Activated naive CD8-positive, alpha-beta T cell (primary cell): ENCODE measurements around the gene LRRC75B.

Source experiments
- H3K27ac Mint-ChIP-seq: one replicate; pipeline ENCODE4 v1.8.0; 2021; ENCODE audit warnings: mixed read lengths
- H3K27me3 Mint-ChIP-seq: one replicate; pipeline ENCODE4 v1.8.0; 2021; ENCODE audit warnings: mixed read lengths
- H3K36me3 Mint-ChIP-seq: one replicate; pipeline ENCODE4 v1.8.0; 2021; ENCODE audit warnings: mixed read lengths
- H3K4me1 Mint-ChIP-seq: one replicate; pipeline ENCODE4 v1.8.0; 2021; ENCODE audit warnings: low read depth, mixed read lengths
- H3K4me3 Mint-ChIP-seq: one replicate; pipeline ENCODE4 v1.8.0; 2021; ENCODE audit warnings: mild to moderate bottlenecking, mixed read lengths
- H3K9me3 Mint-ChIP-seq: one replicate; pipeline ENCODE4 v1.8.0; 2021; ENCODE audit warnings: low read depth, mixed read lengths

Gene LRRC75B

DNA sequence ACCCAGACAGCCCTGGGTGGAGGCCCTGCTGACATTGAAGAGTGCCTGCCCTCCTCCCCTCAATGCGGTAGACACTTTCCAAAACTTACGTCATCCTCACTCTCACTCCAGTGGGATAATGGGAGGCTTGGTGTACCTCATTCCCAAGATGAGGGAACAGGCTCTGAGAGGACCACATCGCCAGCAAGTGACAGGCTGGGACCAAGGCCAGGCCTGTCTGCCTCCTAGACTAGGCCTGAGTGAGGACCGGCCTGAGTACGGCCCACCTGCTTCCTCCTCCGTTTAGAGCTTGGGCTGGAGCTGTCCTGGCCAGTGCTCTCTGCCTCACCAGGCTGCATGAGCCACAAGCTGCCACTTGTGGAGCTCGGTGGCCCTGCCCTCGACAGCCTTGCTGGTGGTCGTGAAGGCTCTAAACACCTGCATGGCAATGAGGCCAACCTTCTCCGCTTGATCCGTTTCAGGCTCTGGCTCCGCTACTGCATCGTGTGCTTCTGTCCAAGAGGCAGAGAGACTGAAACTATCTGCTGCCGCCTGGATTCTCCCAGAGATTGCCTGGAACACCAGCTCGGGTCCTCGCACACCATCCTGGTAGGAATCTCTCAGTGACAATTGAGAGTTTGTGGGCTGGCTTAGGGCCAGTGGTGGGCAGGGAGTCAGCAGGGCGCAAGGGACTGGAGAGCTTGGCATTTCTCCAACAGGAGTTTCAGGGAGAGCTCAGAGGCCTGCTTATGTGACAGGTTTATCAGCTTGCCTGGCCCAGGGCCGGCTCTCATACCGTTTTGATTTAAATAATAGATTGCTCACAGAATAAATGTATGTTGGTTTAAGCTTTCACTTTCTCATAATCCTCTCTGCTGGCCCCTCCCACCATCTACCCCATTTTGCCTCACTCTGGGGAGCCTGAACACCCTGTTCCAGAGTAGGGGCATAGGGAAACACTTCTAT lies 9.4 kb downstream of the LRRC75B start:
- no peaks in the 10 kb centered on the region for H3K36me3 Mint-ChIP-seq
- H3K4me1 Mint-ChIP-seq = no peaks in the 10 kb centered on the region
- no peaks in the 10 kb centered on the region for H3K27me3 Mint-ChIP-seq
- no peaks in the 10 kb centered on the region for H3K9me3 Mint-ChIP-seq
- H3K27ac Mint-ChIP-seq = no peak overlapping the region
- no peak overlapping the region for H3K4me3 Mint-ChIP-seq

DNA sequence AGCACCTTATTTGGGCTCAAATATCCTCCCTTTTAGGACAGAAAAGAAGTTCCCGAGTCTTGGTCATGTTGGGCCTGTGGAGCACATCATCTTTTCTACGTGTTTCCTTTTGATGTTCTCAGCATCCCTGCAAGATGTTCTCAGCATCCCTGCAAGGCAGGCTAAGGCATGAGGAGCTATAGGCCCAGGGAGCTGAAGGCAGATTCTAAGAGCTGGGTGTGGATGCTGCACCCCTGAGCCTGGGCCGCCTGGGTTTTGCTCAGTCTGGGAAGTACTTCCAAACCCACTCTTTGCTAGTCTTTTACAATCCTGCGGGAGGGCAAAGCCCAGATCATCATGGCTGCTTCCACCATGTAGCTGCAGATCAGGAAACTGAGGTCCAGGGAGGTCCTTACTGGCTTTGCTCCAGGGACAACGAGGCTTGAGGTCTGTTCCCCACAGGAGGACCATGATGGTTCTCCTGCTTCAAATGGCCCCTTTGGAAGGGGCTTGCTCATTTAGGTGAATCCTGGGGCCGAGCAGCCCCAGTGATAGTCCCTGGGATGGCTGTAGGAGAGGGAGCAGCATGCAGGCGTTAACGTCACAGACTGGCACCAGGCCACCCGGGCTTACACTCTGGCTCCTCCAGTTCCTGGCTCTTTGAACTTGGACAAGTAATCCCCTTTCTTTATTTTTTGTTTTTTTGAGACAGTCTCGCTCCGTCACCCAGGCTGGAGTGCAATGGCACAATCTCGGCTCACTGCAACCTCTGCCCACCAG lies 10.6 kb downstream of the LRRC75B start:
- no peak overlapping the region for H3K27ac Mint-ChIP-seq

DNA sequence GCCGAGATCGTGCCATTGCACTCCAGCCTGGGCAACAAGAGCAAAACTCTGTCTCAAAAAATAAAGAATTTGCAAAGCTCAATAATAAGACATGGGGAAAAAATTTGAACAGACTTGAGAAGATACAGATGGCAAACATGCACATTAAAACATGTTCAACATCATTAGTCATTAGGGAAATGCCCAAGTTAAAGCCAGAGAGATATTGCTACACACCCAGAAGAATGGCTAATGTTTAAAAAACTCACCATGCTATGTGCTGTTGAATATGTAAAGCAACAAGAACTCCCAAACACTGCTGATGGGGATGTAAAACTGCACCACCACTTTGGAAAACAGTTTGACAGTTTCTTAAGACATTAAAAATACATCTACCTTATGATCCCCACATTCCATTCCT lies 12.6 kb downstream of the LRRC75B start:
- H3K27me3 Mint-ChIP-seq = no peaks in the 10 kb centered on the region
- no peaks in the 10 kb centered on the region for H3K4me1 Mint-ChIP-seq
- no peak overlapping the region for H3K4me3 Mint-ChIP-seq
- H3K27ac Mint-ChIP-seq = no peak overlapping the region
- H3K36me3 Mint-ChIP-seq = no peaks in the 10 kb centered on the region
- no peaks in the 10 kb centered on the region for H3K9me3 Mint-ChIP-seq

More for the DNA sequence above, 10.6 kb downstream of the LRRC75B start:
- H3K4me3 Mint-ChIP-seq = no peak overlapping the region
- H3K4me1 Mint-ChIP-seq = no peaks in the 10 kb centered on the region
- no peaks in the 10 kb centered on the region for H3K27me3 Mint-ChIP-seq
- no peaks in the 10 kb centered on the region for H3K36me3 Mint-ChIP-seq
- H3K9me3 Mint-ChIP-seq = no peaks in the 10 kb centered on the region

DNA sequence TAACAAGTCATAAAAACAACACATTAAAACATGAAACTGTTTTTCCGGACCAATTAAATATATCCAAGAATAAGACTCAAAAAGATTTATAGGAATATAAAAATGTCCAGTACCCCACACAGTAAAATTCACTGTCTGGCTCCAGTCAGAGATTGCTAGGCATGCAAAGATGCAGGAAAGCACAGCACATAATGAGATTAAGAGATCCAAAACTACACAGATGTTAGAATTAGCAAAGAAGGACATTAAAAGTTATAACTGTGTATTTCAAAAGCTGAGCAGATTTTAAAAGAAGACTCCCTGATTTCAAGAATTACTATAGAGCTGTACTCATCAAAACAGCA lies 13.6 kb downstream of the LRRC75B start:
- Mint-ChIP-seq H3K4me1 (no peaks in the 10 kb centered on the region), H3K9me3 (no peaks in the 10 kb centered on the region), H3K36me3 (no peaks in the 10 kb centered on the region), H3K4me3 (no peak overlapping the region), H3K27ac (no peak overlapping the region), H3K27me3 (no peaks in the 10 kb centered on the region)

DNA sequence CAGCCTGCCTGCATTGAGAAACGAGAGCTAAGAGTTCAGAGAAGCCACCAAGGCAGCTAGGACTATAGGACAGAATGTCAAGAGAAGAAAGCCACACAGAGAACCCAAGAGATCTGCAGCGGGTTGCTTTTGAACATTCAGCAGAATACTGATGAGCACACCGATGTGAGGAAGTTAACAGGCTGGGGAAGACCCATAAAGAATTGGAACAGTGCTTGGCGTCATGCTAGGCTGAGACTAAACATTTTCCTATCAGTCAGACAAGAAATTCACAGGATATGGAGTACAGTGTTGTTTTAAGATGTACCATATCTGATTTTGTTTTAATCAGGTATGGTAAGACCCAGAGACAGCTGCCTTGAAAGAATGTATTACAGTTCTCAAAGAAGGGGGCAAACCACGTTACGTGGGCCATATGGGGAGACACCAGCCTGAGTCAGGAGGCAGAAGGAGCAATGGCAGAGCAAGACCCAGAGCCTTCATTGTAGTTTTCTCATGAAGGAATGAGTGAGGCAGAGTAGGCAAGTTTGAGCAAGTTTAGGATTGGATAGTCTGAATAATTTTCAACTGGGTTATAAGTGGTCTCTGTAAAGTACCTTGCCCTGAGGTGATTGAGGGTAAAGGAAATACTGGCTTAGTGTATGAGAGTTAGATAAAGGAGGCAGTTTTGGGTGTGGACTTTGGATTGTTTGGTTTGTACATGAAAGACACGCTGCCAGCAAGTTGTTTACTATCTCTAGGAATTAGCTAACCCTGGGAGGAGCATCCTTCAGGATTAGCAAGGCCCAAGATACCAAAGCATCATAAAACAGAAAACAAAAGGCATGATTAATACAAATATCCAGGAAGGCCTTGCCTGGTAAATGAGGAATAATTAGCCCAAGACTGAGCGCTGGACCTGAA lies 14.3 kb downstream of the LRRC75B start:
- H3K36me3 Mint-ChIP-seq = no peaks in the 10 kb centered on the region
- no peaks in the 10 kb centered on the region for H3K9me3 Mint-ChIP-seq
- no peaks in the 10 kb centered on the region for H3K27me3 Mint-ChIP-seq
- peak overlapping the region; percentile 65 for H3K27ac Mint-ChIP-seq
- no peaks in the 10 kb centered on the region for H3K4me1 Mint-ChIP-seq
- no peak overlapping the region for H3K4me3 Mint-ChIP-seq

DNA sequence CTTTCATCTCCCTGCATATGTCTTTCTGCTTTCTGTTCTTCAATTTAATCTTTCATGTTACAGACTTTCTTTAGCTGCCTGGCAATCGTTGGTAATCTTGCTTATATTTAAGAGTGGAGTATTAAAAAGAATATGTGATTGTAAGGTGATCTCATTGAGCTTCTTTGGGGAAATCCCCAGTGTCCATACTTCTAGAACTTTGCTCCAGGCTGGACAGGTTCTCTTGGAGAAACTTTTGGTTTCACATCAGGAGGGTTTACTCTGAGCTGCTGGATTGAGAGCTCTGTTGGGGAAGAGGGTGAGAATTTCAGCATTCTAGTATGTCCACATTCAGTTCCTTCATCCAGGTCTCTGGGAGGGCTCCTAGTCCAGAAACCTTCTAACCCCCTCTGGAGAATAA lies 16.1 kb downstream of the LRRC75B start:
- peak overlapping the region; percentile 66 for H3K27ac Mint-ChIP-seq
- H3K27me3 Mint-ChIP-seq = no peaks in the 10 kb centered on the region
- peaks cover 1% of the 10 kb centered on the region for H3K36me3 Mint-ChIP-seq
- no peaks in the 10 kb centered on the region for H3K4me1 Mint-ChIP-seq
- H3K9me3 Mint-ChIP-seq = no peaks in the 10 kb centered on the region
- no peak overlapping the region for H3K4me3 Mint-ChIP-seq

DNA sequence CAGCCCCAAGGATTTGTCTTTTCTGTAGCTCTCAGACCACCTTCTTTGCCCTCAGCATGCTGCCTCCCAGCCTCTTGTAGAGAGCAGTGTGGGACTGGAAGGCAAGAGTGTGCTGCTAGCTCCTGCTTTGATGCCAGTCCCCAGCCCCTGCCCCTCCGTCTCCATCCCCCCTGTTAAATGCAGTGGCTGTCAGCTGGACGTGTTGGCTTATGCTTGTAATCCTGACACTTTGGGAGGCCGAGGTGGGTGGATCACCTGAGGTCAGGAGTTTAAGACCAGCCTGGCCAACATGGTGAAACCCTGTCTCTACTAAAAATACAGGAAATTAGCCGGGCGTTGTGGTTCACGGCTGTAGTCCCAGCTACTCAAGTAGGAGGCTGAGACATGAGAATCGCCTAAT lies 21.6 kb downstream of the LRRC75B start:
- Mint-ChIP-seq H3K36me3 (peaks cover 2% of the 10 kb centered on the region), H3K27ac (no peak overlapping the region), H3K27me3 (no peaks in the 10 kb centered on the region)

DNA sequence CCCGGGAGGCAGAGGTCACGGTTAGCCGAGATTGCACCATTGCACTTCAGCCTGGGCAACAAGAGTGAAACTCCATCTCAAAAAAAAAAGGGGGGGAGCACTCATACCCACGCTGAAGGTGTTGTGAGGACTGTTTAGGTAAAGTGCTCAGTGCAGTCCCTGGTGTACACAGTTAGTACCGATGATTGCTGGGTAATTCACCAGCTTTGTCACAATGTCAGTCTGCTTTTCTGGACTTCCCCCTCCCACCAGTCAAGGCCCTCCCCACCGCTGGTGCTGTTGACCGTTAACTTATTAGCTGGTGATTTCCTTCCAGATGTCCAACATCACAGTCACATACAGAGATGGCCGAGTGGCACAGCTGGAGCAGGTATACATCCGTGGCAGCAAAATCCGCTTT lies 25.2 kb downstream of the LRRC75B start:
- Mint-ChIP-seq H3K27me3 (no peaks in the 10 kb centered on the region), H3K4me3 (no peak overlapping the region), H3K9me3 (no peaks in the 10 kb centered on the region), H3K36me3 (peaks cover 2% of the 10 kb centered on the region), H3K4me1 (peaks cover 34% of the 10 kb centered on the region), H3K27ac (no peak overlapping the region)

More for the DNA sequence above, 21.6 kb downstream of the LRRC75B start:
- Mint-ChIP-seq H3K9me3 (no peaks in the 10 kb centered on the region), H3K4me3 (no peak overlapping the region), H3K4me1 (peaks cover 4% of the 10 kb centered on the region)

DNA sequence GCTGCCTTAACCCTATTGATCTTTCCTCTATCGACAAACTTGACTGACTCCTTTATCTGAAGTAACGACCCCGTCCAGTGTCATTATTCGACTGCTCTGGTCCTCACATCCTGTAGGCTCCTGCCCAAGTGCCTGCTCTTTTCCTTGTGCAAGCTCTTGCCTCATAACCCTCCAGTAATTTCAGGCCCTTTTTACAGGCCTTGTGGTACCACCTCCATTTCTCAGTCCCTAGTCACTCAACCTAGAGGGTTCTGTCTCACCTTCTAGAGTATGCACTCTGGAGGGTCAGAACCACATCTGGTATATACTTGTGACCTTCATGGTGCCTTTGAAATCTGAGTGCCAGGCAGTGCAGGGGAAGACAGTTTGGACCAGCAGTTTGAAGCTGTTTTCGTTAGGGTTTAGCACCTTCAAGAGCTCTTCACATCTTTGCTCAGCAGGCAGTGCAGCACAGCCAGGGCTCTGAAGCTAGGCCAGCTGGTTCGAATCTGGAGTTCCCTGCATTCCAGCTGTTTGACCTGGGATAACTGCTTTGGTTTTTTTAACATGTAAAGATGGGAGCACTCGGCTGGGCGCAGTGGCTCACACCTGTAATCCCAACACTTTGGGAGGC lies 25.9 kb downstream of the LRRC75B start:
- Mint-ChIP-seq H3K9me3 (no peaks in the 10 kb centered on the region), H3K27me3 (no peaks in the 10 kb centered on the region), H3K27ac (no peak overlapping the region), H3K36me3 (peaks cover 2% of the 10 kb centered on the region), H3K4me3 (no peak overlapping the region), H3K4me1 (peaks cover 36% of the 10 kb centered on the region)

DNA sequence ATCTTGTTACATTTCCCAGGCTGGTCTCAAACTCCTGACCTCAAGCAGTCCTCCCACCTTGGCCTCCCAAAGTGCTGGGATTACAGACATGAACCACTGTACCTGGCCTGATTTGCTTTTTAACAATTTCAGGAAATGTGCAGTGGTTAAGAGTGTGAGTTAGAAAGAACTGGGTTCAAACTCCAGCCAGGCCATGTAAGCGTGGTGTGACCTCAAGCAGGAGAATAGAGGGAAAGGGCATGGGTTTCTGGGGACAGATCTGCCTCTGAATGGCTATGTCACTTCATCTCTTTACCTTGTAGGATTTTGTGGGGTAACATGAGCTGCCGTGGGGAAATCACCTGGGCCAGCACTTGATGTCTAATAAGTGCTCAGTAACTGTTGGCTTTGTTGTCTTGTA lies 27.8 kb downstream of the LRRC75B start:
- H3K9me3 Mint-ChIP-seq = no peaks in the 10 kb centered on the region
- no peak overlapping the region for H3K27ac Mint-ChIP-seq
- H3K4me1 Mint-ChIP-seq = peaks cover 46% of the 10 kb centered on the region
- H3K4me3 Mint-ChIP-seq = no peak overlapping the region
- peaks cover 2% of the 10 kb centered on the region for H3K36me3 Mint-ChIP-seq
- H3K27me3 Mint-ChIP-seq = no peaks in the 10 kb centered on the region

DNA sequence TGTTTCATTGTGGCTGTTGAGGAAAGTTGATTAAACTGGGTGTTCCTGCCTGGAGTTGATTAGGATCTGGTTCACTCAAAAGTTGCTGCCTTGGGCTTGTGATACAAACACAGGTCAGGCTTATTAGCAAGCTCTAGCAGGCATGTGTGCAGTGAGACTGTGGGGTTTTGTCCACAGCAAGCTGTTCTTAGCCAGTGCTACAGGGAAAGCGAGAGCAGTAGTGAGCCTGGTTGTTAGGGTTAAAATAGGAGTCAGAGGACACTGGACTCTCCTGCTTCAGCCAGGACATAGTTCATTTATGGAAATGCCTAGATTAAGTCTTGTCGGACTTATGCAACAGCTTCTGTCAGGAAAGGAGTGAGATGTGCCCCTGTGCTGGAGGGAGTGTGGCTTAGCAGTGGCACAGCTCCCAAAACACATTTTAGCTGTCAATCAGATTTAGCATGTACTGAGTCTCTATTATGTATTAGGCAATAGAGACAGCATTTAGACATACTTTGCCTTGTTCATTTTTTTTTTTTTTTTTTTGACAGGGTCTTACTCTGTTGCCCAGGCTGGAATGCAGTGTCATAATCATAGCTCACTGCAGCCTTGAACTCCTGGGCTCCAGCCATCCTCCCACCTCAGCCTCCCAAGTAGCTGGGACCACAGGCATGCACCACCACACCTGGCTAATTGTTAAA lies 28.4 kb downstream of the LRRC75B start:
- H3K9me3 Mint-ChIP-seq = no peaks in the 10 kb centered on the region
- peak overlapping the region; percentile 51 for H3K4me3 Mint-ChIP-seq
- H3K36me3 Mint-ChIP-seq = peaks cover 2% of the 10 kb centered on the region
- H3K27me3 Mint-ChIP-seq = no peaks in the 10 kb centered on the region
- peaks cover 48% of the 10 kb centered on the region for H3K4me1 Mint-ChIP-seq
- H3K27ac Mint-ChIP-seq = peak overlapping the region; percentile 86

DNA sequence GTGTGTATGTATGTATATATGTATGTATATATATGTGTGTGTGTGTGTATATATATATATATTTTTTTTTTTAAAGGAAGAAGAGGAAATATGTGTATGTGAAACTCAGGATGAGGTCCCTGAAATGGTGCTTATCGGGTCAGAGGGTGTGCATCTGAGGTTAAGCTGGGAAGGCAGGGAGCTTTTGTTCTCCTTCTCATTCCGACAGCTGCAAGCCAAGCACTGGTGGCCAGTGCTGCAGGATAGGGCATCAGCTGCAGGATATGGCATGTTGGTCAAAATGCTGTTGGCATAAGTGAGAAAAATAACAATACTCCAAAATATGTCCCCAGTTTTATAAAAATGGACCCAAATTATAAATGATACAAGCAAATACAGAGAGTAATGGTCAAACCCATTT lies 29.6 kb downstream of the LRRC75B start:
- Mint-ChIP-seq H3K36me3 (peaks cover 2% of the 10 kb centered on the region), H3K4me3 (no peak overlapping the region), H3K4me1 (peaks cover 61% of the 10 kb centered on the region), H3K27me3 (no peaks in the 10 kb centered on the region), H3K9me3 (no peaks in the 10 kb centered on the region), H3K27ac (no peak overlapping the region)

DNA sequence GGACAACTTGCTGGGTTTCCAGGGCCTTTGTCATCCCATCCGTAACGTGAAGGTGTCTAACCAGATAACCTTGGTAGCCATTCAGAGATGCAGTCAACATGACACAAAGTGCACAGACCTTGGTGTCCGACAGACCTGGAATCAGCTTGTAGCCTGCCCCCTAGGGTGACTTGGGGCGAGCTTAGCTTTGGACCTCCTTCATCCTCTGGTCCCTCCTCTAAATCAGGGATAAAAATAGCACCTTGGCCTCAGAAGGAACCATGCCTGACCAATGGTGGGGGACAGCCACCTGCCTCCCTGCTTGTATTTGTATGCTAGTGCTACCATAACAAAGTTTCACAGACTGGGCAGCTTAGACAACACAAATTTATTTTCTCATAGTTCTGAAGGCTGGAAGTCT lies 33.4 kb downstream of the LRRC75B start:
- Mint-ChIP-seq H3K36me3 (peaks cover 2% of the 10 kb centered on the region), H3K4me1 (peaks cover 60% of the 10 kb centered on the region), H3K27ac (no peak overlapping the region), H3K27me3 (no peaks in the 10 kb centered on the region), H3K4me3 (peak overlapping the region; percentile 95), H3K9me3 (no peaks in the 10 kb centered on the region)
